ENCODE data around the gene GJC1.

- TF ChIP-seq CTCF (IDR thresholded peaks at IDR 0.05 in 4 of 5, conservative IDR thresholded peaks at IDR 0.05 in 1 of 5) (no peak), POLR2A (IDR thresholded peaks at IDR 0.05) (no peak)
These were observed 35.9 kb downstream of the GJC1 start for GRCh38 chr17:44793885-44794842.

All from gastrocnemius medialis (tissue), 4 donors.